Measurements from ENCODE around the gene NIPA2.

DNA sequence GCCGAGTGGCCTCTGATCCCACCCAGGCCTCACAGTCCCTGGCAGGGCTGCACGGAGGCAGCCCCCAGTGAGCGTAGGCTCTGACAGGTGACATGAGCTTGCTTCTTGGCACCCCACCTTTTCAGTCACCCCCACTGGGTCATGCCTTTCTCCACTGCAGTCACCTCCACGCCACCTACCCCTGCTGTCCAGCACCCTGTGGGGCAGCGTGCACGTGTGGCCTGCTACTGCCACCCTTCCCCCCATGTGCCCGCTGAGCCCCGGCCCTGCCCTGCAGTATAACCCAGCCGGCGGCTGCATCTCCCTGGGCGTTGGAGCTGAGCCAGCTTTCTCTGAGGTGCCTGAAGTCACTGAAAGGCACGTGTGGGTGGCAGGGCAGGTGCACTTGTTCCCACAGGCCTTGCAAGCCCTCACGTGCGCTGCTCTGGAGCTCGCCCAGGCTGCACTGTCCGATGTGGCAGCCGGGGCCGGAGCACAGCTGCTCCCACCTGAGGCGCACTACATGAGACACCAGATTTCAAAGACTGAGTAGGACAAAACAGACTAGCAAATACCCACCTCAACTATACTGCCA is 65.6 kb downstream of the NIPA2 start:
- TF ChIP-seq POLR2AphosphoS5 (IDR thresholded peaks at IDR 0.05) = no peak
- TF ChIP-seq EP300 (IDR thresholded peaks at IDR 0.05) = no peak
